Coronary artery (tissue), 2 donors: Measurements from ENCODE around the gene C3orf22.

Experiments used
- DNase-seq: peaks from one replicate; pipeline ENCODE4 v3.0.0-alpha.2; 2017; ENCODE audit warnings: low spot score
- H3K27ac ChIP-seq, 2 donors: fragments of 200-600 bp; sonication (generic); one replicate each; pipeline ENCODE4 v1.5.1; 2016 to 2019
- H3K4me3 ChIP-seq: fragments of 200-600 bp; sonication (generic); 2 replicates; pipeline ENCODE4 v1.5.1; 2016; ENCODE audit warnings: mild to moderate bottlenecking, moderate library complexity
- CTCF ChIP-seq: fragments of 200-600 bp; sonication (generic); IDR thresholded peaks from one replicate; pipeline ENCODE4 v1.5.1; 2019; ENCODE audit warnings: antibody characterized with exemption

The C3orf22 gene

GRCh38 chr3:126510308-126510910 lies 48.3 kb downstream of the C3orf22 start:
- no peak for TF ChIP-seq CTCF
- no peak overlapping the region for H3K4me3 ChIP-seq
- DNase-seq: no peak
- H3K27ac ChIP-seq: no peak overlapping the region

GRCh38 chr3:126509597-126510307 lies 49.0 kb downstream of the C3orf22 start:
- Histone ChIP-seq H3K4me3 (no peak overlapping the region), H3K27ac (no peak overlapping the region)
- TF ChIP-seq CTCF: no peak
- no peak for DNase-seq

GRCh38 chr3:126508564-126508964 lies 50.2 kb downstream of the C3orf22 start:
- Histone ChIP-seq H3K27ac (no peak overlapping the region), H3K4me3 (no peak overlapping the region)
- no peak for TF ChIP-seq CTCF
- DNase-seq: no peak

- H3K4me3 ChIP-seq: no peak overlapping the region
- no peak overlapping the region for H3K27ac ChIP-seq
- DNase-seq: no peak
- TF ChIP-seq CTCF: no peak
Observed at GRCh38 chr3:126507886-126508285, 50.8 kb downstream of the C3orf22 start.

- no peak for TF ChIP-seq CTCF
- Histone ChIP-seq H3K27ac (no peak overlapping the region), H3K4me3 (no peak overlapping the region)
- no peak for DNase-seq
Observed at GRCh38 chr3:126503701-126504100, 55.0 kb downstream of the C3orf22 start.

- TF ChIP-seq CTCF: no peak
- DNase-seq: no peak
- Histone ChIP-seq H3K27ac (no peak overlapping the region), H3K4me3 (no peak overlapping the region)
Observed at GRCh38 chr3:126502656-126503055, 56.1 kb downstream of the C3orf22 start.

- Histone ChIP-seq H3K27ac (no peak overlapping the region), H3K4me3 (no peak overlapping the region)
- DNase-seq: no peak
- TF ChIP-seq CTCF: no peak
Observed at GRCh38 chr3:126501736-126502135, 57.0 kb downstream of the C3orf22 start.
